Measurements from ENCODE around the gene KRTAP2-2. TPM values are rescaled to one million over a fixed set of nuclear protein-coding genes. Genes with fewer than 3 reads are reported as not detected.
"Not testable (repeated sequence)": the region's sequence is repeated elsewhere in the genome, so short reads cannot be mapped to it uniquely, and the experiment has no call there.

The KRTAP2-2 gene
- total and polyA plus RNA-seq, 2 of the 4 experiments (the other 2 are of a cell fraction), result 0.17 TPM; not detected in 1

- H2AK9ac ChIP-seq (replicated peaks; ENCODE audit: low read depth, low read length, poor library complexity); ATAC-seq (ENCODE audit: low read depth); H3K4me3 ChIP-seq (ENCODE audit: insufficient read depth, low read depth, low read length); H3K27me3 ChIP-seq (ENCODE audit: control insufficient read depth, insufficient read depth, low read length); H4K20me1 ChIP-seq (ENCODE audit: insufficient read depth, low read length); H3K23ac ChIP-seq (ENCODE audit: low read depth, low read length); intact Hi-C loops (cut with micrococcal nuclease); in situ Hi-C loops (cut with MboI; ENCODE audit: low sequenced_read_pairs); H3K9me3 ChIP-seq (ENCODE audit: control insufficient read depth, insufficient read depth, low read length); BruUV-seq (replicated peaks); H3K27ac ChIP-seq (ENCODE audit: insufficient read depth, low read length); H3K79me1 ChIP-seq (ENCODE audit: low read depth in 1 of 2, low read length in 2 of 2); H3K9me1 ChIP-seq (ENCODE audit: insufficient read depth, low read length); H3K9ac ChIP-seq (ENCODE audit: low read depth, low read length); H2AFZ ChIP-seq (replicated peaks; ENCODE audit: low read length, poor library complexity); H3K56ac ChIP-seq (ENCODE audit: extremely low read depth, insufficient read depth, low read length); CTCF ChIA-PET; dilution Hi-C loops (cut with HindIII; ENCODE audit: low sequenced_read_pairs, unreplicated experiment); POLR2A ChIA-PET (ENCODE audit: unreplicated experiment); H3K36me3 ChIP-seq (ENCODE audit: control insufficient read depth, insufficient read depth, low read length); DNase-seq; H3K4me2 ChIP-seq (ENCODE audit: low read depth, low read length): not testable (repeated sequence)
- peak overlapping the region; percentile 83 for H4K91ac ChIP-seq (ENCODE audit: insufficient read depth, low read depth, low read length)
- WGBS, 2 experiments (ENCODE audit: extremely low coverage in 2 of 2, insufficient read length in 1 of 2), result 90% methylated on average over 2 of the region's 16 CpGs; no CpG with 5 or more reads in 1 of the 2 experiments
- peak overlapping the region; percentile 79 for H3K14ac ChIP-seq (replicated peaks; ENCODE audit: low read depth, low read length)
- peaks cover 11% of the 10 kb centered on the region; the same call in 1 of the 2 replicates for H3K4me1 ChIP-seq (ENCODE audit: control insufficient read depth, insufficient read depth, low read length)
- peak overlapping the region; percentile 80 for H3K4ac ChIP-seq (ENCODE audit: low read depth, low read length)
- peak overlapping the region; percentile 97 for H2BK120ac ChIP-seq (ENCODE audit: low read depth, low read length)
- H2AK5ac ChIP-seq (ENCODE audit: low read depth, low read length), result peak overlapping the region; percentile 91; the same call in 1 of the 2 replicates
- peak overlapping the region; percentile 98 for H2BK20ac ChIP-seq (ENCODE audit: low read depth, low read length)
- H4K8ac ChIP-seq (ENCODE audit: low read depth in 2 of 2, low read length in 2 of 2), result peak overlapping the region; percentile 33 to 71; a peak in 3 of 4 replicates
- peak overlapping the region; percentile 95 for H2BK15ac ChIP-seq (ENCODE audit: low read depth, low read length)
- peak overlapping the region; percentile 42 for H2BK5ac ChIP-seq (ENCODE audit: low read depth, low read length, poor library complexity, severe bottlenecking)
- peak overlapping the region; percentile 67; the same call in 1 of the 2 replicates for H4K5ac ChIP-seq (ENCODE audit: low read depth, low read length)
- peak overlapping the region; percentile 75; the same call in 1 of the 2 replicates for H3K18ac ChIP-seq (ENCODE audit: low read depth, low read length)
Measured at GRCh38 chr17:41065016-41065689, 10.1 kb upstream of the KRTAP2-2 start.

All from IMR-90 (cell line).